A549 treated with AZD2906 at 1 μM for 4 hours (cell line): ENCODE results near the gene GNMT. TPM values are rescaled to one million over a fixed set of nuclear protein-coding genes. Genes with fewer than 3 reads are reported as not detected.

Experiments
- total RNA-seq: library from RNA; stranded (reverse); fragments of 200-300 nt; extraction: Qiagen RNA extraction; gene quantifications from 5 replicates; pipeline ENCODE4 v1.2.3, GENCODE V29; 2022

The GNMT gene
- total RNA-seq = 0.06 to 0.16 TPM (median 0.10 TPM) in 4 of 5 replicates, not detected in the other

DNA sequence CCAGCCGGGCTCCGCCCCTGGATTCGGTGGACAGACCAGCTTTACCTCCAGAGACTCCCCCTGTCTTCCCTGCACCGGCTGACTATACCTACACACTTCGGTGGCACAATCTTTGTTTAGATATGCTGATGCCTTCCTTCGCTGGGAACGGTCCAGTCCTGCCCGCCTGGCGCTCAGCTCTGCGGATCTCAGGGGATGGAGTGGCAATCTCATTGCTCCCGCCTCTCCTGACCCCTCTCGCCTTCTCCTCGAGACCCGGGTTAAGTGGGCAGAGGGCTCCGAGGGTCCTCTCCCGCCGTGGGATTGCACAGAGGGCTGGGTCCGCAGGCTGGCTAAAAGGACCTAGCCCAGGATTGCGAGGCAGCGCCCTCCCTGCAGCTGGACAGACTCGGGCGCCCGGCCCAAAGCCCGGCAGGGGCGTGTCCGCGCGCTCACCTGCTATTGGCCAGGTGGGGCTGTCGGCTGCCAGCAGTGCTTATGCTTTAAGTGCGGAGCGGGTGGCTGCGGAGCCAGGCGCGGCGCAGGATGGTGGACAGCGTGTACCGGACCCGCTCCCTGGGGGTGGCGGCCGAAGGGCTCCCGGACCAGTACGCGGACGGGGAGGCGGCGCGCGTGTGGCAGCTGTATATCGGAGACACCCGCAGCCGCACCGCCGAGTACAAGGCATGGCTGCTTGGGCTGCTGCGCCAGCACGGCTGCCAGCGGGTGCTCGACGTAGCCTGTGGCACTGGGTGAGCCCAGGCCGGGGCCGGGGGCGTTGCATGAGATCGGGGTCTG lies at the start of gene GNMT:
GNMT (plus strand) TSS at position 512 of the 777 bp plus-strand sequence; CDS start at position 526, 14 bp downstream.

DNA sequence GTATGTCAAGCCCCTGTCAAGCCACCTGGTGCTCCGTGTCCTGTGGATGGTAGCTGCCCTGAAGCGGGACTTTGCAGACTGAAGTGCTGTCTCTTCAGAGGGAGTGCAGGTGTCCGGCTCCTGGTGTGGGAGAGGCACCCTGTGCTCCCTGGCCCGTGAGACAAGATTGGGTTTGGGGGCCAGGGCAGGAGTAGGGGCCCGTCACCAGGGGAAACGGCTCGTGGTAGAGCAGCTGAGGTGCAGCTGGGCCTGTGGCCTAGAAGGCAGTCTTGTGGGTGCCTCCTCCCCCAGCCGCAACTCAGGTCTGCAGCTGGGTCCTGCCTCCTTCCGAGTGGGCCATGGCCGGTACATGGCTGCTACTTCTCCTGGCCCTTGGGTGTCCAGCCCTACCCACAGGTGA lies 44.8 kb upstream of the GNMT start, which contains the start of gene PTCRA:
PTCRA (plus strand) TSS at position 322 of the 400 bp plus-strand sequence; CDS start at position 339, 17 bp downstream.

DNA sequence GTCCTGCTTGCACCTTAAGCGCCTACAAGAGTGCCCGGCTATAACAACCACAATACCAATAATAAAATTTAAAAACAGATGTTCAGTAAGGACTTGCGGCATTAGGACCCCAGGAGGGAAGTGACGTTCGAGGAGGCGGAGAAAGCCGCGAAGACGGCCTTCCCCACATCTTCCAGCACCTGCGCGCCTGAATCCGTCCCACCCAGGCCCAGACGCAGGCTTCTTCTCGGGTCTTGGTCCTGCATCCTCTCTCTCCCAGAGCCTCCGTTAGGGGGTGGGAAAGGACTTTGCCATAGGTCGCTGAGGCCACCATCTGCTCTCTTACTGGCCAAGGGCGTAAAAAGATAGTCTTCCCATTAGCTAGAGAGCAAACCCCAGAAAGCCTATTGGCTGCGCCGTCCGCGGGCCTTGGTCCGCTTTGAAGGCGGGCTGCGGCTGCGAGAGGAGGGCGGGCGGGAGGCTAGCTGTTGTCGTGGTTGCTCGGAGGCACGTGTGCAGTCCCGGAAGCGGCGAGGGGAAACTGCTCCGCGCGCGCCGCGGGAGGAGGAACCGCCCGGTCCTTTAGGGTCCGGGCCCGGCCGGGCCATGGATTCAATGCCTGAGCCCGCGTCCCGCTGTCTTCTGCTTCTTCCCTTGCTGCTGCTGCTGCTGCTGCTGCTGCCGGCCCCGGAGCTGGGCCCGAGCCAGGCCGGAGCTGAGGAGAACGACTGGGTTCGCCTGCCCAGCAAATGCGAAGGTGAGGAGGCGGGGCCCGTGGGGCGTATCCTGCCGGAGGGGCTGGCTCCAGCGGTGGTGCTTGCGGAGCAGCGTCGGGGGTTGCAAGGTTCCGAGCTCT lies 31.4 kb upstream of the GNMT start, which contains the start of gene CNPY3:
CNPY3 (plus strand) TSS at position 495 of the 835 bp plus-strand sequence; CDS start at position 586, 91 bp downstream.

DNA sequence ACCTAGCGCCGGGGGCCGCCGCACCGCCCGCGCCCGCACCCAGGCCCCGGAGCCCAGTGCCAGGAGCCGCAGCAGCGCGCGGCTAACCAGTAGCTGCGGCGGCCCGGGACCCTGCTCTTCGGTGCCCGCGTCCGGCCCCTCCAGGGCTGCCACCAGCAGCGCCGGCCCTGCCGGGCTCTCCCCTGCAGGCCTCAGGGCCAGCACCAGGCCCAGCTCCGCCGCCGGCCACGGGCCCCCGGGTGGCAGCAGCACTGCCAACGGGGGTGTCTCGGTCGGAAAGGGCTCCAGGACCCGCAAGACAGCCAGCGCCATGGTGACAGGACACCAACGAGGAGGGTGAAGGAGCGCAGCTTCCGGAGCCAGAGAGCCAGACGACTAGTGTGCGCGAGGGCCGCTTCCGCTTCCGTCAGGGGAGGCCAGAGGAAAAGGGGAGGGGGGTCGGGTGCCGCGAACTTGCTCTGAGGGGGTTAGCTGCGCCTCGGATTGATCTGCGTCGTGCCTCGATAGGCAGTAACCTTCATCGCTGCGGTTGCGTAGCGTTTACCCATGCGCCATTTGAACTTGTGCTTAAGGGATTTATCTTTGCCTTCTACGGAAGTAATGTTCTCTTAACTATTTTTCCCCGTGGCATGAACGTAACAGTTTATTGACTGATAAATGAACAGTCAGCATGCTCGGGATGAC lies 18.4 kb downstream of the GNMT start, which contains the start of gene PEX6:
PEX6 (minus strand) TSS at position 343 of the 684 bp plus-strand sequence; CDS start at position 312, 31 bp downstream.

DNA sequence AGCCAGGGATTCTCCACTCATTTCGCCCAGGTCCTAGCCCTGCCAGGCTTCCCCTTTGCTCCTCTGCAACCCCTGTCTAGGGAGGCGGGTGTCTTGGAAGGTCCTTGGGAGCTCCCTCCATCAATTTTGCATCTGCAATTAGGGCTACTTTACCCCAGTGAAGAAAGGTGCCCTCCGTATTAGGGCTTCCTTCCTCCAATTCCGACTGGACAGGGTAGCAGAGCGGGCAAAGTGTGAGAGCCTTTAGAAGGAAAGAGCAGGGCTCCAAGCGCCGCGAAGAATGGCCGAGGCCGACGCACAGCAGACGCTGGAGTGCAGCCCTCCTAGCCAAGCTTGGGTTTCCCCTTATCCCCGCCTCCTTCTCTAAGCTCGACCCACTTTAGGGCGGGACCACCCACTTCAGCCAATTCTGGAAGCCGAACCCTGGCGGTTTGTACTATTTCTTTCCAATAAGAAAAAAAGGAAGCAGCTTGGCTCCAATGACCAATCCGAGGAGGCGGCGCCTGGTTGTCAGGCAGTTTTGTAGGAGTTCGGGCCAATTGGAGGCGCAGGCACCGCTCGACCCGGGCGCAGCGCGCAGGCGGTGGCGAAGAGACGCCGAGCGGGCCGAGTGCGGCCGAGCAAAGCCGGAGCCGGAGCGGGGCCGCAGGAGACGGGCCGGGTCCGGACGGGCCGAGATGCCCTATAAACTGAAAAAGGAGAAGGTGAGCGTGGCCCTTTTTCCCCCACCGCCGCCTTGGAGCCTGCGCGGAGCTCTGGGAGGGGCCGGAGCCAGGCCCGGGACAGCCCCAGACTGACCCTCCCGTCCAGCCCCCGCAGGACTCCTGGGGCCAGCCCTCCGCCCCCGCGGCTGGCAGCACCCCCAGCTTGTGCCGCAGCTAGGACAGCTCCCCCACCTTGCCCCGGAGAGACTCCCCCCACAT lies 23.7 kb downstream of the GNMT start, which contains the start of gene PPP2R5D:
PPP2R5D (plus strand) TSS at position 570 of the 923 bp plus-strand sequence; CDS start at position 678, 108 bp downstream.

Other genes with a start within 250 kb of the GNMT start
- gene PRPH2, start 238.2 kb upstream of the GNMT start, total RNA-seq = not detected in 5 replicates
- 15.3 to 18.4 TPM (median 15.6 TPM) in 5 replicates for gene TBCC, start 214.7 kb upstream of the GNMT start, total RNA-seq
- gene BICRAL, start 178.7 kb upstream of the GNMT start, total RNA-seq = 2.2 to 3.1 TPM (median 2.8 TPM) in 5 replicates
- 55.3 to 98.5 TPM (median 60.4 TPM) in 5 replicates for gene RPL7L1, start 81.1 kb upstream of the GNMT start, total RNA-seq
- gene PTCRA, start 44.7 kb upstream of the GNMT start, total RNA-seq = not detected in 5 replicates
- 36.8 to 45.0 TPM (median 43.5 TPM) in 5 replicates for gene CNPY3, start 31.3 kb upstream of the GNMT start, total RNA-seq
- 6.2 to 9.7 TPM (median 9.3 TPM) in 5 replicates for gene PEX6, start 18.4 kb downstream of the GNMT start, total RNA-seq
- 25.3 to 28.9 TPM (median 27.0 TPM) in 5 replicates for gene PPP2R5D, start 23.8 kb downstream of the GNMT start, total RNA-seq
- 85.6 to 93.3 TPM (median 91.2 TPM) in 5 replicates for gene MEA1, start 53.2 kb downstream of the GNMT start, total RNA-seq
- gene KLHDC3, start 53.5 kb downstream of the GNMT start, total RNA-seq = 26.2 to 31.1 TPM (median 27.7 TPM) in 5 replicates
- 64.4 to 75.1 TPM (median 68.5 TPM) in 5 replicates for gene RRP36, start 60.9 kb downstream of the GNMT start, total RNA-seq
- gene CUL7, start 93.1 kb downstream of the GNMT start, total RNA-seq = 6.8 to 9.0 TPM (median 7.6 TPM) in 5 replicates
- gene MRPL2, start 98.7 kb downstream of the GNMT start, total RNA-seq = 56.1 to 62.9 TPM (median 57.9 TPM) in 5 replicates
- gene KLC4, start 98.9 kb downstream of the GNMT start, total RNA-seq = 6.7 to 8.1 TPM (median 7.3 TPM) in 5 replicates
- 3.7 to 5.2 TPM (median 4.8 TPM) in 5 replicates for gene PTK7, start 115.6 kb downstream of the GNMT start, total RNA-seq
- gene SRF, start 210.5 kb downstream of the GNMT start, total RNA-seq = 12.5 to 17.2 TPM (median 16.3 TPM) in 5 replicates
- 5.8 to 9.8 TPM (median 8.5 TPM) in 5 replicates for gene CUL9, start 221.4 kb downstream of the GNMT start, total RNA-seq